ENCODE results near the gene ATXN7L1. TPM values are rescaled to one million over a fixed set of nuclear protein-coding genes. Genes with fewer than 3 reads are reported as not detected.

ATXN7L1 gene
- total and polyA plus RNA-seq, 2 donors (not counting 1 experiment from before 2014, with no cell fraction given) = 7.1 to 40.6 TPM

DNA sequence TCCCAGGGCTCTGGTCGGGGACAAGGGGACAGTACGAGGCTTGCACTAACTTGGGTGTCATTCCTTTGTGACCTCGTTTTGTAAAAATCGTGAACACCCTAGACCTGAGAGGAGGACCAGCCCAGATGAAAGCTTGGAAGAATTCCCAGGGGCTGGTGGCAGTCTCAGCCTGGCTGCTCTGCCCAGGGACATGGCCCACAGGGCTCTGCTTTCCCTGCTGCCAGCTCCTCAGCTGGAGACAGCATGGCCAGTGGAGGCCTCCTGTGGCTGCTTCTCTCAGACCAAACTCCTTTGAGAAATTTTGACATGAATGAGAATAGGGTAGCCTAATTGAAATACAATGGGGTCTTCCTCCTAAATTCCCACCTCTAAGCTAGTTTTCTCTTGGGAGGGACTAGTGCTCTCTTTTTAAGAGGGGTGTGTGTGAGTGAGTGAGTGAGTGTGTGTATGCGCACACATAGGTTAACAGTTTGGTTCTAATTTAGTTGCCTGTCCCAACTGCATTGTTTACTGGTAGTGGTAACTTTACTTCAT is 154.8 kb downstream of the ATXN7L1 start:
- no peak for DNase-seq
- no peaks in the 10 kb centered on the region for H4K20me1 ChIP-seq (ENCODE audit: control insufficient read depth, insufficient read depth, low read length, poor library complexity, severe bottlenecking)
- intact Hi-C loops (cut with micrococcal nuclease) = no loop called here
- peaks cover 3% of the 10 kb centered on the region for H3K4me1 Mint-ChIP-seq
- H3K4me3 ChIP-seq (ENCODE audit: control extremely low read depth in 1 of 5, extremely low read depth in 1 of 5, insufficient read depth in 1 of 5, low read depth in 2 of 5, low read length in 4 of 5) = no peak overlapping the region
- no peaks in the 10 kb centered on the region for H3K4me1 ChIP-seq (ENCODE audit: control insufficient read depth in 2 of 2, insufficient read depth in 2 of 2, low read length in 2 of 2)
- H3K9me3 Mint-ChIP-seq (ENCODE audit: insufficient read depth) = no peaks in the 10 kb centered on the region
- no peak overlapping the region for H3K4me3 Mint-ChIP-seq
- no peaks in the 10 kb centered on the region for H3K36me3 ChIP-seq (replicated peaks in 1 of 2; ENCODE audit: control extremely low read depth in 1 of 2, control insufficient read depth in 1 of 2, extremely low read depth in 1 of 2, insufficient read depth in 2 of 2, low read length in 1 of 2)
- no peak for ATAC-seq (ENCODE audit: low read depth)
- no peak overlapping the region for H2AFZ ChIP-seq (ENCODE audit: insufficient read depth, low read depth, low read length, poor library complexity, severe bottlenecking)
- TF ChIP-seq, protein P1, sequence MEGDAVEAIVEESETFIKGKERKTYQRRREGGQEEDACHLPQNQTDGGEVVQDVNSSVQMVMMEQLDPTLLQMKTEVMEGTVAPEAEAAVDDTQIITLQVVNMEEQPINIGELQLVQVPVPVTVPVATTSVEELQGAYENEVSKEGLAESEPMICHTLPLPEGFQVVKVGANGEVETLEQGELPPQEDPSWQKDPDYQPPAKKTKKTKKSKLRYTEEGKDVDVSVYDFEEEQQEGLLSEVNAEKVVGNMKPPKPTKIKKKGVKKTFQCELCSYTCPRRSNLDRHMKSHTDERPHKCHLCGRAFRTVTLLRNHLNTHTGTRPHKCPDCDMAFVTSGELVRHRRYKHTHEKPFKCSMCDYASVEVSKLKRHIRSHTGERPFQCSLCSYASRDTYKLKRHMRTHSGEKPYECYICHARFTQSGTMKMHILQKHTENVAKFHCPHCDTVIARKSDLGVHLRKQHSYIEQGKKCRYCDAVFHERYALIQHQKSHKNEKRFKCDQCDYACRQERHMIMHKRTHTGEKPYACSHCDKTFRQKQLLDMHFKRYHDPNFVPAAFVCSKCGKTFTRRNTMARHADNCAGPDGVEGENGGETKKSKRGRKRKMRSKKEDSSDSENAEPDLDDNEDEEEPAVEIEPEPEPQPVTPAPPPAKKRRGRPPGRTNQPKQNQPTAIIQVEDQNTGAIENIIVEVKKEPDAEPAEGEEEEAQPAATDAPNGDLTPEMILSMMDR (IDR thresholded peaks at IDR 0.05) = no peak
- TF ChIP-seq EZH2 (IDR thresholded peaks at IDR 0.05; ENCODE audit: borderline replicate concordance, insufficient read depth, low read depth, low read length, poor library complexity, severe bottlenecking) = no peak
- no peak overlapping the region for H3K4me2 ChIP-seq (replicated peaks; ENCODE audit: low read depth, low read length, poor library complexity, severe bottlenecking)
- H3K27me3 ChIP-seq (replicated peaks in 1 of 4; ENCODE audit: control extremely low read depth in 1 of 4, control insufficient read depth in 3 of 4, insufficient read depth in 4 of 4, low read length in 3 of 4) = no peaks in the 10 kb centered on the region
- ChIA-PET CTCF (interaction anchor here (1.5 kb wide), 1 partner anchor 17 kb away, joined by 3 read pairs; no protein-coding TSS in a partner anchor), POLR2A (no interaction called here)
- no peaks in the 10 kb centered on the region for H3K79me2 ChIP-seq (ENCODE audit: control insufficient read depth, insufficient read depth, low read length)
- no peak overlapping the region for H3K9ac ChIP-seq (ENCODE audit: low read length)
- WGBS (ENCODE audit: insufficient coverage) = 96% methylated on average over 4 of the region's 5 CpGs
- no peak overlapping the region for H3K27ac Mint-ChIP-seq
- no peaks in the 10 kb centered on the region for H3K9me3 ChIP-seq (ENCODE audit: control extremely low read depth in 1 of 3, control insufficient read depth in 2 of 3, insufficient read depth in 1 of 3, low read length in 2 of 3)
- H3K27me3 Mint-ChIP-seq = no peaks in the 10 kb centered on the region
- H3K27ac ChIP-seq (ENCODE audit: low read length in 2 of 2) = no peak overlapping the region

DNA sequence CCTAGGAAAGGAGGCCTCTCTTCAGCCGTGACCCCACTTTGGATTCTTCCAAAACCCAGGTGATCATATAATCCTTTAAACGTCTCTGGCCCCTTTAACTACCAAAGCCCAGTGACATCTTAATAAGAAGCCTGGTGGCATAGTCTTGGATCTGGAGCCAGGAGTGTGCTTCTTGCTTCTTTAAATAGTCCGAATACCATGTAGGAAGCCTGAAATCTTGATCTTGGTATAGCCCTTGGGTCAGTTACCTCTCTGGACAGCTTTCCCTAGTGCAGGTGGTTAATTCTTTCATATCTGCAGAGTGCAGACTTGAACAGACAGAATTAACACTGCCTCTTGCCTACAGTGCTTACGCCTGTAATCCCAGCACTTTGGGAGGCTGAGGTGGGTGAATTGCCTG is 156.5 kb downstream of the ATXN7L1 start:
- Histone ChIP-seq H3K27me3 (replicated peaks in 1 of 4; ENCODE audit: control extremely low read depth in 1 of 4, control insufficient read depth in 3 of 4, insufficient read depth in 4 of 4, low read length in 3 of 4) (no peaks in the 10 kb centered on the region), H2AFZ (ENCODE audit: insufficient read depth, low read depth, low read length, poor library complexity, severe bottlenecking) (no peak overlapping the region), H3K79me2 (ENCODE audit: control insufficient read depth, insufficient read depth, low read length) (no peaks in the 10 kb centered on the region), H3K4me2 (replicated peaks; ENCODE audit: low read depth, low read length, poor library complexity, severe bottlenecking) (no peak overlapping the region), H3K9me3 (ENCODE audit: control extremely low read depth in 1 of 3, control insufficient read depth in 2 of 3, insufficient read depth in 1 of 3, low read length in 2 of 3) (no peaks in the 10 kb centered on the region), H3K4me1 (ENCODE audit: control insufficient read depth in 2 of 2, insufficient read depth in 2 of 2, low read length in 2 of 2) (no peaks in the 10 kb centered on the region), H4K20me1 (ENCODE audit: control insufficient read depth, insufficient read depth, low read length, poor library complexity, severe bottlenecking) (no peaks in the 10 kb centered on the region), H3K4me3 (ENCODE audit: control extremely low read depth in 1 of 5, extremely low read depth in 1 of 5, insufficient read depth in 1 of 5, low read depth in 2 of 5, low read length in 4 of 5) (no peak overlapping the region), H3K36me3 (replicated peaks in 1 of 2; ENCODE audit: control extremely low read depth in 1 of 2, control insufficient read depth in 1 of 2, extremely low read depth in 1 of 2, insufficient read depth in 2 of 2, low read length in 1 of 2) (no peaks in the 10 kb centered on the region), H3K27ac (ENCODE audit: low read length in 2 of 2) (no peak overlapping the region), H3K9ac (ENCODE audit: low read length) (no peak overlapping the region)
- DNase-seq (no peak), ATAC-seq (ENCODE audit: low read depth) (no peak)
- Mint-ChIP-seq H3K4me1 (peaks cover 3% of the 10 kb centered on the region), H3K9me3 (ENCODE audit: insufficient read depth) (no peaks in the 10 kb centered on the region), H3K27ac (no peak overlapping the region), H3K4me3 (no peak overlapping the region), H3K27me3 (no peaks in the 10 kb centered on the region)
- POLR2A ChIA-PET = no interaction called here
- CTCF ChIA-PET = no interaction called here
- intact Hi-C loops (cut with micrococcal nuclease) = no loop called here
- TF ChIP-seq, protein P1 (IDR thresholded peaks at IDR 0.05) = no peak
- no peak for TF ChIP-seq EZH2 (IDR thresholded peaks at IDR 0.05; ENCODE audit: borderline replicate concordance, insufficient read depth, low read depth, low read length, poor library complexity, severe bottlenecking)
- 100% methylated on average over 1 of the region's 4 CpGs for WGBS (ENCODE audit: insufficient coverage)
